Omental fat pad (tissue), 4 donors: ENCODE results near the gene MARCKS. TPM values are rescaled to one million over a fixed set of nuclear protein-coding genes. Genes with fewer than 3 reads are reported as not detected.

Experiments used
- ATAC-seq: fragments of 150-250 bp; one replicate; pipeline ENCODE4 v1.9.1; 2016; ENCODE audit warnings: mild to moderate bottlenecking, moderate library complexity; ENCODE audit not compliant: low FRiP score
- DNase-seq: peaks from one replicate; pipeline ENCODE4 v3.0.0-alpha.2; 2019; ENCODE audit warnings: low spot score
- total RNA-seq, 4 donors: library from RNA; depleted of rRNA; stranded (reverse); fragments of >200 nt; gene quantifications; one replicate each; pipeline ENCODE4 v1.1.0, GENCODE V29; 2016
- TF ChIP-seq, protein P1 (sequence below), 3 donors: fragments of 450-650 bp; IDR thresholded peaks; one replicate each; pipeline ENCODE4 v1.5.1; 2016 to 2017; ENCODE audit warnings: antibody characterized with exemption in 3 of 3, mild to moderate bottlenecking in 3 of 3, moderate library complexity in 2 of 3

The MARCKS gene
- total RNA-seq, 4 donors from 2014 or later, result 22.6 to 45.4 (median 24.0) TPM

DNA sequence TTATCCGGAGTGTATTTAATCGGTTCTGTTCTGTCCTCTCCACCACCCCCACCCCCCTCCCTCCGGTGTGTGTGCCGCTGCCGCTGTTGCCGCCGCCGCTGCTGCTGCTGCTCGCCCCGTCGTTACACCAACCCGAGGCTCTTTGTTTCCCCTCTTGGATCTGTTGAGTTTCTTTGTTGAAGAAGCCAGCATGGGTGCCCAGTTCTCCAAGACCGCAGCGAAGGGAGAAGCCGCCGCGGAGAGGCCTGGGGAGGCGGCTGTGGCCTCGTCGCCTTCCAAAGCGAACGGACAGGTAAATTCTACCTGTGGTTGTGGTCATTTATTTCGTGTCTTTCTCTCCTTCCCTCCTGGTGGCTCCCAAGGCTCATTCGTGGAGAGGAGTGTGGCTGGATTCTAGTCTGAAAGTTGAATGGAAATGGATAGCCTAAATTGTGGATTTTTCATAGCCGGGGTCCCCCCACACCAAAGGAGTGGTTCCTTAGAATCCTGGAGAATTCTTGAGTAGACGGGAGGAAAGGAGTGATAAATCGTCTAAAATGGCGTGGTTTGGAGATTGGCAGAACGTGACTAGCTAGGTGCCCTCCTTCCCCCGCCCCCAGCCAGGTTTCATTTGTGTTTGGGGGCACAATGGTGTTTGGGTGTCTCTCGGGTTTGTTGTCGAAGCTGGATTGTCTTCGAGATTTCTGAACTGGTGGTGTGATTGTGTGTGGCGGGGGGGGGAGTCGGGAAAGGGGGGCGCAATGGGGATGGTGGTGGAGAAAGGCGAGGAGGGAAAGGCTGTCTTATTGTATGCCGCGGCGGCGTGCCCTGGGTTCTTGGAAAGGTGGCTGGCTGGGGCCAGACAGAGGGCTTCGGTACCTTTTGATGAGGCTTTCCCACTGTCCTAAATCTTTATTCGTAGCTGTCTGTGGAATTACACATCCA is 673 bp downstream of the MARCKS start:
- DNase-seq, result no peak
- ATAC-seq, result no peak
- TF ChIP-seq, protein P1, sequence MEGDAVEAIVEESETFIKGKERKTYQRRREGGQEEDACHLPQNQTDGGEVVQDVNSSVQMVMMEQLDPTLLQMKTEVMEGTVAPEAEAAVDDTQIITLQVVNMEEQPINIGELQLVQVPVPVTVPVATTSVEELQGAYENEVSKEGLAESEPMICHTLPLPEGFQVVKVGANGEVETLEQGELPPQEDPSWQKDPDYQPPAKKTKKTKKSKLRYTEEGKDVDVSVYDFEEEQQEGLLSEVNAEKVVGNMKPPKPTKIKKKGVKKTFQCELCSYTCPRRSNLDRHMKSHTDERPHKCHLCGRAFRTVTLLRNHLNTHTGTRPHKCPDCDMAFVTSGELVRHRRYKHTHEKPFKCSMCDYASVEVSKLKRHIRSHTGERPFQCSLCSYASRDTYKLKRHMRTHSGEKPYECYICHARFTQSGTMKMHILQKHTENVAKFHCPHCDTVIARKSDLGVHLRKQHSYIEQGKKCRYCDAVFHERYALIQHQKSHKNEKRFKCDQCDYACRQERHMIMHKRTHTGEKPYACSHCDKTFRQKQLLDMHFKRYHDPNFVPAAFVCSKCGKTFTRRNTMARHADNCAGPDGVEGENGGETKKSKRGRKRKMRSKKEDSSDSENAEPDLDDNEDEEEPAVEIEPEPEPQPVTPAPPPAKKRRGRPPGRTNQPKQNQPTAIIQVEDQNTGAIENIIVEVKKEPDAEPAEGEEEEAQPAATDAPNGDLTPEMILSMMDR (IDR thresholded peaks at IDR 0.05), result no peak

DNA sequence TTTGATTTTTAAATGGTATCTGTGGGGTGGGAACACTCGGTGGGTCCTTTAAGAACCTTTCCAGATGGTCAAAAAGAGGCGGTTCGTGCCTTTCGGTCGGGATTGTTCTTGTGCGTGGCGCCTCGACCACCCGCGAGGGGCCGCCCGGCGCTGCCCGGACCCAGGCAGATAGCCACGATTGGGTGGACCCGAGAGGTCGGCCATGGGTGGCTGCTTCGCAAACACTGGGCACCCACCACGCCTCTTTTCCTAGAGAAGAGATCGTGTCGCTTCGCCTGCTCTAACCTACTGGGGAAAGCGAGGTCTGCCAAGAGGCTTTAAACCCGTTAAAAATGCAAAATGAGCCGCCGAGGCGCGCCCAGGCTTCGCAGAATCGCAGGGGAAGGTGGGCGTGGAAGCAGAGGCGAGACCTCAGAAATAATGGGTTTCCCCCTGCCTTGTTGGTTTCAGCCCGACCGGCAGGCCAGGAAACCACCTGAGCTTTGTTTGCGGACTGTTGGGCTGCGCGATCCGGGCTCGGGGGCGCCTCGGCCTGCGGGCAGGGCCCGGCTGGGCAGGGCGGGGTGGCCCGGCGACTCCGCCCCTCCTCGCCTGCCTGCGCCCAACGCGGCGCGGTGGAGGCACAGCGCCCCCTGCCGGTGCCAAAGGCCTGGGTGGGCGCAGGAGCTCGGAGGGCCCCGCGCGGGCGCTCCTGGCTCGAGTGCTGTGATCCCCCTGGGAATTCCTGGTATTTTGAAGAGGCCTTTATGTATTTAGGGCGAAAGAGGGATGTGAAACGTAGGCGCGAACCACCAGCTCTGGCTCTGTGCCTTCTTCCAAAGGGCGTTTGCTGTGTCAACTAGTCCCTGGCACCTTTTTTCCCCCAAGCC is 1.6 kb downstream of the MARCKS start:
- TF ChIP-seq, protein P1 (IDR thresholded peaks at IDR 0.05), result peak in 2 of 3 donors; percentile 84 to 99
- ATAC-seq (peak; percentile 93), DNase-seq (peak; percentile 71)

DNA sequence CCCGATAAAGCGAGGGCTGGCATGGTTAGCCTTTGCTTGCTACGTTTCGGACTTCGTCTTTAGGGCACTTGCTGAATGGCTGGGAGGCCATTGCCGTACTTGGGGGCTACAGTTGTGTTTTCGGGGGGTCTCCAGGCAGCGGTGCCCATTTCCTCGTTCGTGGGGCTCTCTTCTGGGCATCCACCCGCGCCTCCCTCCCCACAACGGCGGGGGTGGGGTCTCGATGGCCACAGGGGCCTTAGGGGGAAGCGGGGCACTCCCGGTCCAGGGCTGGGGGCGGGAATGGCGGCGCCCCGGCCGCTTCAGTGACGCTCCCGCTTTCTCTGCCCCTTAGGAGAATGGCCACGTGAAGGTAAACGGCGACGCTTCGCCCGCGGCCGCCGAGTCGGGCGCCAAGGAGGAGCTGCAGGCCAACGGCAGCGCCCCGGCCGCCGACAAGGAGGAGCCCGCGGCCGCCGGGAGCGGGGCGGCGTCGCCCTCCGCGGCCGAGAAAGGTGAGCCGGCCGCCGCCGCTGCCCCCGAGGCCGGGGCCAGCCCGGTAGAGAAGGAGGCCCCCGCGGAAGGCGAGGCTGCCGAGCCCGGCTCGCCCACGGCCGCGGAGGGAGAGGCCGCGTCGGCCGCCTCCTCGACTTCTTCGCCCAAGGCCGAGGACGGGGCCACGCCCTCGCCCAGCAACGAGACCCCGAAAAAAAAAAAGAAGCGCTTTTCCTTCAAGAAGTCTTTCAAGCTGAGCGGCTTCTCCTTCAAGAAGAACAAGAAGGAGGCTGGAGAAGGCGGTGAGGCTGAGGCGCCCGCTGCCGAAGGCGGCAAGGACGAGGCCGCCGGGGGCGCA is 2.4 kb downstream of the MARCKS start:
- DNase-seq (no peak), ATAC-seq (peak; percentile 1)
- TF ChIP-seq, protein P1 (IDR thresholded peaks at IDR 0.05), result no peak

DNA sequence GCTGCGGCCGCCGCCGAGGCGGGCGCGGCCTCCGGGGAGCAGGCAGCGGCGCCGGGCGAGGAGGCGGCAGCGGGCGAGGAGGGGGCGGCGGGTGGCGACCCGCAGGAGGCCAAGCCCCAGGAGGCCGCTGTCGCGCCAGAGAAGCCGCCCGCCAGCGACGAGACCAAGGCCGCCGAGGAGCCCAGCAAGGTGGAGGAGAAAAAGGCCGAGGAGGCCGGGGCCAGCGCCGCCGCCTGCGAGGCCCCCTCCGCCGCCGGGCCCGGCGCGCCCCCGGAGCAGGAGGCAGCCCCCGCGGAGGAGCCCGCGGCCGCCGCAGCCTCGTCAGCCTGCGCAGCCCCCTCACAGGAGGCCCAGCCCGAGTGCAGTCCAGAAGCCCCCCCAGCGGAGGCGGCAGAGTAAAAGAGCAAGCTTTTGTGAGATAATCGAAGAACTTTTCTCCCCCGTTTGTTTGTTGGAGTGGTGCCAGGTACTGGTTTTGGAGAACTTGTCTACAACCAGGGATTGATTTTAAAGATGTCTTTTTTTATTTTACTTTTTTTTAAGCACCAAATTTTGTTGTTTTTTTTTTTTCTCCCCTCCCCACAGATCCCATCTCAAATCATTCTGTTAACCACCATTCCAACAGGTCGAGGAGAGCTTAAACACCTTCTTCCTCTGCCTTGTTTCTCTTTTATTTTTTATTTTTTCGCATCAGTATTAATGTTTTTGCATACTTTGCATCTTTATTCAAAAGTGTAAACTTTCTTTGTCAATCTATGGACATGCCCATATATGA is 3.2 kb downstream of the MARCKS start:
- no peak for DNase-seq
- TF ChIP-seq, protein P1 (IDR thresholded peaks at IDR 0.05), result no peak
- ATAC-seq, result no peak

DNA sequence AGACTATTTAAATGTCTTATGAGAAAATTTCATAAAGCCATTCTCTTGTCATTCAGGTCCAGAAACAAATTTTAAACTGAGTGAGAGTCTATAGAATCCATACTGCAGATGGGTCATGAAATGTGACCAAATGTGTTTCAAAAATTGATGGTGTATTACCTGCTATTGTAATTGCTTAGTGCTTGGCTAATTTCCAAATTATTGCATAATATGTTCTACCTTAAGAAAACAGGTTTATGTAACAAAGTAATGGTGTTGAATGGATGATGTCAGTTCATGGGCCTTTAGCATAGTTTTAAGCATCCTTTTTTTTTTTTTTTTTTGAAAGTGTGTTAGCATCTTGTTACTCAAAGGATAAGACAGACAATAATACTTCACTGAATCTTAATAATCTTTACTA is 5.0 kb downstream of the MARCKS start:
- TF ChIP-seq, protein P1 (IDR thresholded peaks at IDR 0.05), result no peak
- ATAC-seq, result no peak
- no peak for DNase-seq

DNA sequence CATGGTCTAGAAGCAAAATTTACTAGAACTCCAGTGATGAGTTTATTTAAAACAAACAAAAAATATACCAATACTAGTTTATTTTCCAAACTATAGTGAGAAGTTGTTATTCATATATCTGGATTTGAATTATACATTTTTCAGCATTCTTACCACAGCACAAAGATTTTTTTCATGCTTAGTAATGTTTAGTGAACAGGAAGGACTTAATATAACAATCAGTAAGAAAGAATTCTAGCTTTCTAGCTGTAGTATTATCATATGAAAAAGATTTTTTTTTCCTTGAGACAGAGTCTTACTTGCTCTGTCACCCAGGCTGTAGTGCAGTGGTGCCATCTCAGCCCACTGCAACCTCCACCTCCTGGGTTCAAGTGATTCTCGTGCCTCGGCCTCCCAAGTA is 13.8 kb downstream of the MARCKS start:
- TF ChIP-seq, protein P1 (IDR thresholded peaks at IDR 0.05), result no peak
- DNase-seq (no peak), ATAC-seq (no peak)
